GM19025 (cell line): ENCODE results near the gene VPS13C.

Source experiments
- ATAC-seq: cut with Tn5 transposase; IDR thresholded peaks from one replicate; pipeline ENCODE4 v1.9.1; 2021; ENCODE audit warnings: mild to moderate bottlenecking, low read depth, moderate library complexity; ENCODE audit not compliant: unreplicated experiment

Gene VPS13C

DNA sequence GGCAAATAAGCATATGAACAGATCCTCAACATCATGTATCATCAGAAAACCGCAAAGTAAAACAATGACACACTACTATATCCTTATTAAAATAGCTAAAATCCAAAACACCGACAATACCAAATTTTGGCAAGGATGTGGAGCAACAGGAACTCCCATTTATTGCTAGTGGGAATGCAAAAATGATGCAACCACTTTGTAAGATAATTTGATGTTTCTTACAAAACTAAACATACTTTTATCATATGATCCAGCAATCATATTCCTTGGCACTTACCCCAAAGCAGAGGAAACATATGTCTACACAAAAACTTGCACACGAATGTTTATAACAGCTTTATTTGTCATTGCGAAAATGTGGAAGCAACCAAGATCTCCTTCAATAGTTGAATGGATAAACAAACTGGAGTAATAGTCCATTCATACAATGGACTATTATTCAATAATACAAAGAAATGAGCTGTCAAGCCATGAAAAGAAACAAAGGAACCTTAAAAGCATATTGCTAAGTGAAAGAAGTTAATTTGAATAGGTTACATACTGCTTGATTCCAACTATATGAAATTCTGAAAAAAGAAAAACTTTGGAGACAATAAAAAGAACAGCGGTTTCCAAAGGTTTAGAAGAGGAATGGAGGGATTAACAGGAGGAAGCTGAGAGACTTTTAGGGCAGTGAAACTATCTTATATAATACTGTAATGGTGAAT, 172.0 kb downstream of the VPS13C start:
- no peak for ATAC-seq

DNA sequence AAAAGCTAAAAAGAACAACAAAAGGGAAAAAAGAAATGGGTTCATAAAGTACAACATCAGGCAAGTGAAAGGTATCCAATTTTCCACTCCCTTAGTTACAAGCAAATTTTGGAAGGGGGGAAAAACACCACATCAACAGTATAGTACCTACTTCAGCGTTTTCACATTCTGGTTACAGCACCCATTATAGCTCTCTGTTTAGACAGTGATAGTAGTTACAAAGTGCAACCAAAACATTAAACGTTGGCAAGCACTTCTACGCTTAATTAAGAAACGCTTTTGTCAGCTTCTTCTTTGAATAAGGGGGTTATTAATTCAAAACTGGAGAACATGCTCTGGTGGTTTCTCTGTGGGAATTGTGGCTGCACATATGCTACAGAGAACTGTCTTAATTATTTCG, 180.2 kb downstream of the VPS13C start:
- no peak for ATAC-seq

DNA sequence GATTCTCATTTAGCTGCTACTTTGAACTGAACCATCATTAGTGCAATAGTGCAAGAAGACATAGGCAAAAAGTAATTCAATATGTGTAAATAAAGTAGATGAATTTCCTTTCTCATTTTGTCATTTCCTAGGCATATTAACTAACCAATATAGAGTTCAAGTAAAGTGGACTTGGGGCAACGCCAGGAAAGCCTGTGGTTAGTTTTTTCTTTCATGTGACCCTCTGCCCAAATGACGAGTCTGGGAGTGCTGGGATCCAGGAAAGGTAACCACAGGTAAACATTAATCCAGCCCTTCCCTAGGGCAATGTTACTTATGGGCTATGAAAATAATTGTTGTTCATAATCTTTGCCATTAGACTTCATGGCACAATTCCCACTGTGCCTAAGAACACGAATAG, 181.0 kb downstream of the VPS13C start:
- ATAC-seq, result no peak

DNA sequence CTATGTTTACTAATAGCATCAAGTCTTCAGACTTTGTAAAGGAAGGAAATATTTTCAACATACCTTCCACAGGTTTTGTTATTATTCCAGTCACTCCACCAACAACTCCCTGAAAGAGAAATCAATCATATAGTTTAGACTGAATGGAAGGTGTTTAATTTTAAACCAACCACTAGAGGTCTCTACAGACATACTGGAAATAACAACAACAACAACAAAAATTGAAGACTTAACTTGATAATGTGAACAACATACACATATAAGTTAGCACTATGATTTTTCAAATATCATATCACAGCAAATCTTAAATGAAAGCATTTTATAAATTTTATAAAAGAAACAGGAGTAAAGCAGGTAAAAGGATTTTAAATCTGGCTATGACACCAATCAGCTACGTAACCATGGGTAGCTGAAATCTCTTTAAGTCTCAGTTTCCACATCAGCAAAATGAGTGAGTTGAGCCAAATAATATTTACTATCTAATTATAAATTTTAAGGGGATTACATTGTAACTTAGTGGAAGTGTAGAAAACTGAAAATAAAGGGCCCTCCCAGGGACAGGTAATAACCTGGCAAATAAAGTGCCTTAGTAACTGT, 188.2 kb downstream of the VPS13C start:
- no peak for ATAC-seq

DNA sequence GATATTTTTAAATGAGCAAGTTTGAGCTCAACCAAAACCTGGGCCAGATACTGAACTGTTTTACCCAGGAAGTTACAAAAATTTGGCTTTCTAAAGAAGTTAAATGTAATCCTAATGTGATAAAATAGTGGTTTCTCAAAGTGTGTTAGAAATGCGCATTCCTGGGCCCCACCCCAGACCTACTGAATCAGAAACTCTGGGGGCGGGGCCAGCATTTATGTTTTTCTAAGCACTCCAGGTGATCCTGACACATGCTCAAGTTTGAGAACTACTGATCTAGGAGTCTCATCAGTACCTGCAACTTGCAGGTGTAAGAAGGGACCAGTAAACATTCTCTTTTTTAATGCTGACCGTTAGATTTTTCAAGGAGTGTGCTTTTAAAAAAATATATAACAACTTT, 190.6 kb downstream of the VPS13C start:
- no peak for ATAC-seq

DNA sequence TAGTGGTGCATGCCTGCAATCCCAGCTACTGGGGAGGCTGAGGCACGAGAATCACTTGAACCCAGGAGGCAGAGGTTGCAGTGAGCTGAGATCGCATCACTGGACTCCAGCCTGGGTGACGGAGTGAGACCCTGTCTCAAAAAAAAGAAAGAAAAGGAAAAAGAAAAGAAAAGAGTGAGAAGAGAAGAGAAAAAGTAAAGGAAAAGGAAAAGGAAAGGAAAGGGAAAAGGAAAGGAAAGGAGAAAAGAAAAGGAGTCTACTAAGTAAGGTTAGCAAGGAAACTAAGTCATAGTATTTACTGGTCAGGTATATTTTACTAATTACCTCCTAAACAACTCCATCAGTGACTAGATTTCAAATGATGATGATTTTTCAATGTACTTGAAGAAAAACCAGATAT, 198.3 kb downstream of the VPS13C start:
- ATAC-seq, result no peak

DNA sequence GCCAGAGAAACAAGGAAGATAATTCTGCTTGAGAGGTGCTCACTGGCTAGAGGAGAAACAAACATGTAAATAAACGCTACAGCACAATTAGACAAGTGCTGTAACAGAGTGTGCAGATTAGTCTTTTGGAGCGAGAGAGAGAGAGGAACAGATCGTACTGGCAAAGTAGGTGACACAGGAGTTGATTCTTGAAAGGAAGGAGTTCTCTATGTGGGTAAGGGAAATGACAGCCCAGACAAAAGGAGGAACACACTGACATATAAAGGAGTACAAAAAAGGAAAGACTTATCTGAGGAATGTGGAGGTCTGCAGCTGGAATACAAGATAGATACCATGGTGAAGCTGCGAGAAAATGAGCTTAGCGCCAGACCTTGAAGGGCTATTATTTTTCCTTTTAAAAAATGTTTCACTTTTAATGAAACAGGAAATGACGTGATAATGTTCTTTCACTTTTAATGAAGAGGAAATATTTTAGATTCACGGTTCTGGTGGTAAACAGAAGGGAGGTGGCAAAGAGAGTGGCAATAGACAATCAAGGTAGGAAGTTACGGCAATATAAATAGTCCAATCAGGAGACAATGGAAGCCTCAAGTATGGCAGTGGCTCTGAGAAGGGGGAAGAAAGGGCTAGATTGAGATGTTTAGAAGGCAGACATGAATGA, 202.9 kb downstream of the VPS13C start:
- ATAC-seq, result no peak

DNA sequence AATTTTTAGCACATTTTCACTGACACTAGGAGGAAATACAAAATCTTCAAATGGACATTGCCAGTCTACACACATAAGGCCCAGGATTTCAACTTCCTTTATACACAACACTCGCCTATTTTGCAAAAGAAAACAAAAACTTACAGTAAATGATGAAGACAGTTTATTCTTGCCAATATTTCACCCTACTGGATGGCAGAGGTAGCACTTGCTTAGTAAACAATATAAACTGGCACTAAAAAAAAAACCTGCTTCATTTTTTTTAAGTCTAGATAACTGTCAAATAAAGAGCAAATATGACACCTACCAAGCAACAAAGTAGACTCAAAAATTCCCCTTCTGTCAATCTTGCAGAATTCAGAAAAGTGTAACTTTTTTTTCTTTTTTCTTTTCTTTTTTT, 204.0 kb downstream of the VPS13C start:
- no peak for ATAC-seq

DNA sequence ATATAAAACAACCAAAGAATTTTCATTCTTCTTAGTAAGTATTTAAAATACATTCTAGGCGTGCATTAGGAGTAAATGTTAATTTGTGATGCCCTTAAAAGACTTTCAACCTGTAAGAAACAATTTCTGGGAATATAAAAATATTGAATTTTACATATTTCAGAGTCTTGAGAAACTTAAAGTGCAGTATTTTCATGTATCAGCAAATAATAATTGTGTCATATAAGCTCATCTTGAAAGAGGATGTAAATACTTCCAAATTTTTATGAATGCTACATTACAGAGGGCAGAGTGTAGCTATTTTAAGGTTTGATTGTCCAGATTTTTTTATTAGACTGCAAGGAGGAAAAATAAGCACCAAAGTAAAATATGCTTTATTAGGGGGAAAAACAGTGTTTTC, 207.1 kb downstream of the VPS13C start:
- no peak for ATAC-seq

DNA sequence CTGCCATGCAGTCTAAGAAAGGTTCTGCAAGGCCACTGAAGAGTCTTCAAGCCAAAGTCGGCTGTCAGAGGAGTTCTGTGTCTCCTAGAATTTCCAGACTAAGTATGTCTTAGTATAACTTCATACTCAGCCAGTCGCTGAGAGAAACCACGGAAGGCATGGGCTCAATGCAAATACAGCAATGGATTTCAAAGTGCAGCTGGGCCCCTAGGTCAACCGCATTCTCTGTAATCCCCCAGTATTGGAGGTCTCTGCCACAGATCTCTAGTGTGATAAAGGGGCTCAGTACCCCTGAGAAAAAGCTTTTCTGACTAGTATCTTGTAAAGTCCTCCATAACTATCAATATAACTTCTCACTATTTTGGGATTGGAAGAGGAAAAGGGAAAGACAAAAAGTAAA, 208.3 kb downstream of the VPS13C start:
- no peak for ATAC-seq

DNA sequence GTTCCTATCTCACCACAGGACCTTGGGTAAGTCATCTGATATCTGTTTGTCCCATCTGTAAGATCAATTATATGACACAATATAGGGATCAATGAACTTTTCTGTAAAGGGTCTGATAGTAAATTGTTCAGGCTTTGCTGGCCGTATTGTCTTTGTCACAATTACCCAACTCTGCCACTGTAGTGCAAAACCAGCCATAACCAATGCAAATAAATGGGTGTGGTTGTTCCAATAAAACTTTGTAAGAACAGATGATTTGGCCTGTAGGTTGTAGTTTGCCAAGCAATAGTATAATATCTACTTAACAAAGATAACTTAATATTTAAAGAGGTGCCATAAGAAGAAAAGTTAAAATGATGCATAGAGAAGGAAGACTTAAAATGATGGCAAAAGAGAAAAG, 210.8 kb downstream of the VPS13C start:
- no peak for ATAC-seq

DNA sequence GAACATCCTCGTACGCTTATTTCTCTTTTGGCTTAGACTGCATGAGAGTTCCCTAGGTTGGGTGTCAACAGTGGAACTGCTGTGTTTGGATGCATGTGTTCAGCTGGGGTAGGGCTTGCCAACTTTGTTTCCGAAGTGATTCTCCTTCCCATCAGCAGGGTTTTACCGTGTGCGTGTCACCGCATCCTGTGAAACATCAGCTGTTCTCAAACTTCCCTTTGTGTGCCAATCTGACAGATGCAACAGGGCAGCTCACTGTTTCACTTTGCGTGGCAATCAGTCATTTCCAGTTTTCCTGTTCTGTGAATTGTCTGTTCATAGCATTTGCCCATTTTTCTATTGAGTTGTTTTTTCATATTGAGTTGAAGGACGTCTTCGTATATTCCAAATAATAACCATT, 218.8 kb downstream of the VPS13C start:
- ATAC-seq, result no peak

DNA sequence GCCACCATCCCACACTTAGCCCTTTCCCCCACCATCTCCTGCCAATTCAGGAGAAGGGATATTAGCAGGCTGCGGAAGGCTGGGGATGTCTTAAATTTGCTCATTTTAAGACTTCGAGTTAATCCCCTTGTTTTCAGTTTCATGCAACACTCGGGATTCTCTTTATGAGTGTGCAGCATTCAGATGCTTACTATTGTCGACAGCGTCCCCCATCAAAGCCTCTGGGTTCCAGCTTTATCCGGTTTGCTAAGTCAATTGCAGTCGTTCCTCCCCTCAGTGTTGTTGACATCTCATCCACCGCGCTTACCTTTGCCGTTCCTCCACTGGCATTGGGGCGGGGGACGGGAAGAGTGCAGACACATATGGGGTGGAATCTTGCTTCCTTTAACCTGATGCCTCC, 220.2 kb downstream of the VPS13C start:
- no peak for ATAC-seq

DNA sequence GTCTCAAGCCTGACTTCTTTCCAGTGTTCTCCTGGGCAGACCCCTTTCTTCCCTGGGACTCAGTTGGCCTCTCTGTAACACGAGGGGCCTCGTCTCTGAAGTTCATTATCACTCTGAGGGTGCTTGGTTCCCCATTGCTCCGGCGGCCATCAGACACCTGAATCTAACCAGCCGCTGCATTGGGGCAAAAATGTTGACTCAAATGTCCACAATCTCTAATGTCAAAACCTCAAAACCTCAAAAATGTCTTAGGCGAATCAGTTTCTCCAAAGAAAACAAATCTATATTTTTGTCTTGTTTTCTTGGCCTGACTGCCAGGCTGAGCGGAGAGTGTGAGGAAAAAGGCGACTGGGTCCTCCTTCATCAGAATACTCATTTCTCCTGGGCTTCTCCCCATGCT, 220.7 kb downstream of the VPS13C start:
- no peak for ATAC-seq

DNA sequence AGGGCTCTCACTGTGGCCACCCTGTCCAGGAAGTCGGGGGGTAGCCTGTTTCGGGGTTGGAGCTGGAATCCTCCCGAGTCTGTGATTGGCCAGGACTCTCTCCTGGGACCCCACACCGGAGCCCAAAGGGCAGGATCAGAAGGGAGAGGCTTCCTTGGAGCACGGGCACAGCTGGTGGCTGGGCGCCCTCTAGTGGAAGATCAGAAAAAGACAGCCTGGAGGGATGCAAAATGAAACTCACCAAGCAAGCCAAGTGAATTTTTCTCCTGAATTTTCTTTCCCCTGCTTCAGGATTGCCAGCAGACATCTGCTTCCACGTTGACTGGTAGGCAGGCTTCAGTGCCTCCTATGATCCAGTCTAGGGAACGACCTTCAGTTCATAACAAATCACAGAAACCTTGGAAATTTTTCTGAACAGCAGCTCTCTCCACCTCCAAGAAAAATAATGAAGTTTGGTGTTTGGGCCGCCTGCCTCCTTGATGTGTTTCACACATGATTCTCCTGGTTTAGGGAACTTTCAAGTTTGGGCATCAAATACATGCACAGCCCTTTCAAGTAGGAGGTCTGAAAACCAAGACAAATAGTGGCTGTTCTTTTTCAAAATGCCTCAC, 224.6 kb downstream of the VPS13C start:
- ATAC-seq, result no peak

DNA sequence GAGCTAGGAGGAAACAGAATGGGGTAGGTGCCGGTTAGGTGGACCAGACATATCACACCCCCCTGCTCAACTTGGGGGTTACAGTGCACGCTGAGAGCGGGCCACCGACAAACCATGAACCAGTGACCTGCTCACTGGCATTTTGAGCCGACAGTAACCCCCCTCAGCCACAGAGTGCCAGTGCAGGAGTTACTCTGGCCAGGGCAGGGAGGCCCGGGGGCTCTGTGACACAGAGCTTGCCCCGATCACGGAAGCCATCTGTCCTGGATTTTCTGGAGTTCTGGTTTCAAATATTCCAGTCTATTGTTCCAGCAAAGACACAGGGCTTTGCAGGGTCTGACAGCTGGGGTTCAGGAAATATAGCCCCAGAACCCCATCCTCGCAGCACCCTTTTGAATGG, 225.2 kb downstream of the VPS13C start:
- ATAC-seq, result no peak

DNA sequence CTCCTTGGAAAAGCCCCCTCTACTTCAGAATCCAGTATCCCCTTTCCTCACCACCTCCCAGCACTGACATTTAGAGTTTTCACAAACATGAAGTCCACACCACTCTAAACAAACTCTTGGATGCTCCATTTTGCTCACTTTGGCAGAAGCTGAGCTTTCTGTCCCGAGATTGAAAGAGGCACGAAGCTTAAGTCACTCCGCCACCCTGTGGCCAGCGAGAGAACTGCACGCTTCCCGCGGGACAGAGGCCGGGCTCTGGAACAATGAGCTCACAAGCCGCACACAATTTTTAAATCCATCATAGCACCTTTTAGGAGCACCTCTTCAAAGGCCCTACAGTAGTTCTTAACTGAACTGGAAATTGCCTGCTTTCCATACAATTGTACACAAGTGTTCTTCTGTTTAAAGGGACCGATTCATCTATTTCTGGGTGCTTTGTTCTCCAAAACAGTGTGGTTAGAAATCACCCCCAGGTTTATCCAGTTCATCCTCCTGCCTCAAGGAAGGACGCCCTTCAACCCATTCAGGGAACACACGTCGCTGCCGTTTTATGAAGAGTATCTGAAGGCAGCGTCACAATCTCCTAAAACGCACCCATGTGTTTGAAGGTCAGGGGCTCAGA, 226.1 kb downstream of the VPS13C start:
- ATAC-seq, result no peak

DNA sequence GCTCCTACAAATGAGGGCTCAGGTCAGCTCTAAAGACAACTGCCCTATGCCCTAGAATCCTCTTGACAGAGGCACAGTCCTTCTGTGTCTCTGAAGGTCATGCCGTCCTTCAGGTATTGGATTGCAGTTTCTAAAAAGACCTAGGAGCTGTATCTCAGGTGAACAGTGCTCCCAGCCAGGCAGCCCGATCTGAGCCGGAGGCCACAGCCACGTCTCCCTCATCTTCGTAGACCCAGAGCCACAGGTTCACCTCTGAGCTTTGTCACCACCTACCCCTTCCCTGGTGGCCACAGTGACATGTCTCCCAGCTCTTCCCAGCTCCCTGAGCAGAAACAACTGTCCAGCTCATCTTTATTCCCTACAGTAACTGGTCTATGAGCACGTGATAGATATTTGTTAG, 228.0 kb downstream of the VPS13C start:
- no peak for ATAC-seq

DNA sequence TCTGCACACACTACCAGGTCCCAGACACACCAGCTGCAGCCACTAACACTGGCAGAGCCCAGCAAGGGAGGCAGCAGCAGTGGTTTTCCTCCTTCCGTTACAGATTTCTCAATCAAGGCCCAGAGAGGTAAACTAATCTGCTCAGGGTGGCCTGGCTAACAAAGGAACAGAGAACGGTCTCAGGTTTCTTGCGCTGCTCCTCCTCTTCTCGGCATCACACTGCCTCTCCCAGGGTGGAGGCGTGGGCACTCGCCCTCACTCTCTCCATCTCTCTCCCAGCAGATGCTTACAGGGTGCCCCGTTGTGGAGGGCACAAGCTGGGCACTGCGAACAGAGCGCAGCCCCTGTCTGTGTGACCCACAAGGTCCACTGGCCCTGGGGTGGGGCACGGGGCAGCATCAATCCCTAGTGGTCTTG, 228.7 kb downstream of the VPS13C start:
- no peak for ATAC-seq

DNA sequence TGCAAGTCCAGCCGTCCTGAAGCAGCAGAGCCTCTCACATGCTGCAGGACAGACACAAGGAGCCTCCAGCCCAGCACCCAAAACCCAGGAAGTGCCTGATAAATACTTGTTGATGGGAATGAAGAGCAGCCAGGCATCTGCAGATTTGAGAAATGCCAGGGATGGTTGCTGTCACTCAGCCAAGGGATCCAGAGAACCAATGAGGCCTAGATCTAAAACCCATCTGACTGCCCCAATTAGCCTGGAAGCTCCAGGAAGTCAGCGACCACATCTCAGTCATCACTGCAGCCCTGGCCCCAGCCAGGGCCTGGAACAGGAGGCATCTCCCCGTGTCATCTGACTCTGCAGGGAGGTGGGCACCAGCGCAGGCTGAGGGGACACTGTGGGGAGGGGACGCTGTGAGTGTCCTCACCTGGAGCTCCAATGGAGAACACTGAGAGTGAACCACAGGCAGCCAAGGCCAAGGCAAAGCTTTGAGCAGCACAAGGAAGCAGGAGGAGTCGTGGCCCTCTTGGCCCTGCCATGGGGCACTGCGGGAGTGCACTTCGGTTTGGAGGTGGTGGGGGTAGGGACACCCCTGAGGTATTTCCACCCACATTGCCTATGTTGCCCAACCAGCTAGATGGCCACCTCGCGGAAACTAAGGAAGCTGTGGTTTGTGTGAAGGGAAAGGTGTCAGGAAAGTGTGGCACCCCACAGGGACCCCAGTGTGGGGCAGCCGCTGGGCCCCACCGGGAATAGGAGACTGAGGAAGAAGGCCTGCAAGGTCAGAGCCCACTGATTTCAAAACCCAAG, 229.5 kb downstream of the VPS13C start:
- ATAC-seq, result no peak

DNA sequence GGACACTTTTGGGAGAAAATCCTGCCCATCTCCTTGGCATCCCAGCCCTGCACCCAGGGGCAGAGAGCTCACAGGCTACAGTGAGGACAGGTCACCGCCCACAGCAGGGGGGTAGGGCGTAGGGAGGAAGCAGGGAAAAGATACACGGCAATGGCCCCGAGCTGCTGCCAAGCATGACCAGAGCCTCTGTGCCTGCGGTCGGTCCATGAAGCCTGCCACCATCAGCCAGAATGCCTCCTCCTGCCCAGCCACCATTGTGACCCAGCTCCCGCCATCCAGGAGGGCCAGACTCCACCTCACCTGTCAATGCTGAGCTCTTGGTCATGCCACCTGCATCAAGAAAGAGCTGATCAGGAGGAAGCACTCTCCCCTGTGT, 230.7 kb downstream of the VPS13C start:
- ATAC-seq, result no peak
